ENCODE measurements around the gene TMPRSS11A.

TMPRSS11A gene

GRCh38 chr4:67879486-67879885 is 83.8 kb downstream of the TMPRSS11A start:
- in situ Hi-C loops (cut with MboI; ENCODE audit: low sequenced_read_pairs) = loop anchor here (25.0 kb wide), 1 partner anchor 317 kb away; the partner anchor contains the start of gene STAP1

GRCh38 chr4:67877086-67877485 is 86.2 kb downstream of the TMPRSS11A start:
- in situ Hi-C loops (cut with MboI; ENCODE audit: low sequenced_read_pairs) = loop anchor here (25.0 kb wide), 1 partner anchor 315 kb away; the partner anchor contains the start of gene STAP1

DNA sequence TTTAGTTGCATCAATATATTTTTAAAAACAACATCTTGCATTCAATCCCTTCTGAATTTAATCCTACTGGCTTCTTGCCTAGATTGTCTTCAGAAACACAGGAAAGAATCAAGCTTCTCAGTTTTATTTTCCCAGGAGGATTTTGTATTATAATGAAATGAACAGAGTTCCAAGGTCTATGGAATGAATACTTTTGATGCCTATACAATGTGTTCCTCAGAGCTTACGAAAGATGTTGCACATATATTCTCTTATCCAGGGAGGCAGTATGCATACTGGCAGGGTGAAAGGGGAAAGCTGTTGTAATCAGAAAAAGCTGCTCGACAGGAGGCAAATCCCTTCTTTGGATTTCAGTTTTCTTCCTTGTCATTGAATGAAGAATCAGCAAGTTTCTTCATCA is 88.3 kb downstream of the TMPRSS11A start:
- in situ Hi-C loops (cut with MboI; ENCODE audit: low sequenced_read_pairs) = loop anchor here (25.0 kb wide), 1 partner anchor 313 kb away; the partner anchor contains the start of gene STAP1

GRCh38 chr4:67873116-67873515 is 90.2 kb downstream of the TMPRSS11A start:
- in situ Hi-C loops (cut with MboI; ENCODE audit: low sequenced_read_pairs) = no loop called here

- in situ Hi-C loops (cut with MboI; ENCODE audit: low sequenced_read_pairs) = no loop called here
Measured at GRCh38 chr4:67871867-67872266, 91.4 kb downstream of the TMPRSS11A start.

DNA sequence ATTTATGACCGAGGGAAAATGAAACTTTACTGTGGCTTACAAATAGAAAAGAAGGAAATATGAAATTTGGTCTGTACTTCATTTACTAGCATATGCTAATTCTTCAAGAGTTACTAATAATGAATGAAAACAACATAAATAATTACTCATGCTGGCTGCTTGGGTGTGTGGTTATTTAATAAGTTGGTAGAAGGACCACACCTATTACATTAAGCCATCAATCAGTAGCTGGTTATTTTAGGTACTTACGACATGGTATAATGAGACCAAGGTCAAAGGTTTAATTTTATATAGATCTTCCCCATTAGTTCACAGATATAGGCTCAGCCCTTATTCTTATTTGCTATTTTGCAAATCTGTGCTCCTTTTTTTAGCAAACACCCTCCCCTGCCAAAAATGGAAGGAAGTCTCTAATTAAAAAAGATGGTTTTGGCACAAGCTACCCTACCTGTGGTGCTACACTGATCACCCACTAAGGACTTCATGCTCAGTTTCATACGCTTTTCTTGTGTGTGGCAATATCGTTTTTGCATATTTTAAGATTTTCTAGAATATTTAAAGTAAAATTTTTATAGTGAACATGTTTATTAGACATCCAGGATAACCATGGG is 93.6 kb downstream of the TMPRSS11A start:
- in situ Hi-C loops (cut with MboI; ENCODE audit: low sequenced_read_pairs) = no loop called here

- in situ Hi-C loops (cut with MboI; ENCODE audit: low sequenced_read_pairs) = no loop called here
Measured at GRCh38 chr4:67861513-67861912, 101.8 kb downstream of the TMPRSS11A start.

Measured in HL-60/S4 (cell line).